Panc1 (cell line): Measurements from ENCODE around the gene AP1B1. TPM values are rescaled to one million over a fixed set of nuclear protein-coding genes. Genes with fewer than 3 reads are reported as not detected.

Experiments used
- ATAC-seq: fragments of 200-7000 bp; cut with Tn5 transposase; 2 replicates; pipeline ENCODE4 v1.9.1; 2020; ENCODE audit warnings: mild to moderate bottlenecking, moderate library complexity
- BruUV-seq: library from RNA; stranded (reverse); fragments of 400-500 nt; replicated peaks from 2 replicates; lab custom pipeline; 2021; lab: Mats Ljungman, UMichigan
- CTCF ChIA-PET: fragments of 300-600 bp; sonication (Branson Sonifier 250); formaldehyde crosslinking; loops from one replicate; lab custom pipeline; 2022; ENCODE audit warnings: antibody characterized with exemption; lab: Charles Lee
- POLR2A ChIA-PET: fragments of 300-600 bp; sonication (Branson Sonifier 250); formaldehyde crosslinking; loops from one replicate; lab custom pipeline; 2022; ENCODE audit warnings: antibody characterized with exemption; lab: Charles Lee
- DNase-seq: peaks from one replicate; pipeline ENCODE4 v3.0.0-alpha.2; 2010; ENCODE audit warnings: low read depth, low spot score
- H3K27ac ChIP-seq: 2 replicates; pipeline ENCODE4 v1.5.1; 2011; ENCODE audit warnings: mild to moderate bottlenecking, low read length, inconsistent platforms
- H3K27me3 ChIP-seq: fragments of 200-500 bp; sonication (Bioruptor generic); 2 replicates; pipeline ENCODE4 v1.6.0; 2014; ENCODE audit warnings: low read length, inconsistent platforms; ENCODE audit not compliant: control insufficient read depth, insufficient read depth
- H3K36me3 ChIP-seq: fragments of 200-500 bp; sonication (Bioruptor generic); 2 replicates; pipeline ENCODE4 v1.5.1; 2014; ENCODE audit warnings: inconsistent platforms, mild to moderate bottlenecking, low read length, moderate library complexity; ENCODE audit not compliant: control insufficient read depth, insufficient read depth
- H3K4me1 ChIP-seq: 2 replicates; pipeline ENCODE4 v1.5.1; 2011; ENCODE audit warnings: inconsistent platforms, mild to moderate bottlenecking, low read length, moderate library complexity; ENCODE audit not compliant: control insufficient read depth, insufficient read depth
- H3K4me3 ChIP-seq, 2 experiments: 2 replicates each; pipeline ENCODE4 v1.5.1; 2011 to 2012; ENCODE audit warnings: low read depth in 2 of 2, low read length in 2 of 2, mild to moderate bottlenecking in 2 of 2, inconsistent platforms in 1 of 2, moderate library complexity in 1 of 2
- H3K9me3 ChIP-seq: fragments of 200-500 bp; sonication (Bioruptor generic); 2 replicates; pipeline ENCODE4 v1.5.1; 2014; ENCODE audit warnings: low read depth, mild to moderate bottlenecking, inconsistent platforms, low read length, moderate library complexity; ENCODE audit not compliant: control insufficient read depth, insufficient read depth
- CTCF ChIP-seq: fragments of 450-650 bp; IDR thresholded peaks from 2 replicates; pipeline ENCODE4 v1.5.1; 2017; ENCODE audit warnings: mild to moderate bottlenecking
- POLR2AphosphoS5 ChIP-seq: IDR thresholded peaks from 2 replicates; pipeline ENCODE4 v1.6.1; 2012; ENCODE audit warnings: mild to moderate bottlenecking, low read depth, low read length, moderate library complexity
- SIN3A ChIP-seq: IDR thresholded peaks from 2 replicates; pipeline ENCODE4 v1.6.1; 2012; ENCODE audit warnings: low read depth, mild to moderate bottlenecking, low read length, moderate library complexity, borderline replicate concordance; ENCODE audit not compliant: insufficient read depth
- TCF7L2 ChIP-seq: IDR thresholded peaks from 2 replicates; pipeline ENCODE4 v1.6.1; 2011; ENCODE audit warnings: mild to moderate bottlenecking, low read depth, low read length, inconsistent platforms
- in situ Hi-C: cut with HindIII; loops from 2 replicates; pipeline ENCODE4 v1.10.0; 2016; ENCODE audit warnings: low sequenced_read_pairs, low pct_unique_long_range_greater_than_20kb
- intact Hi-C: fragments of 100-400 bp; cut with micrococcal nuclease; formaldehyde crosslinking; loops from one replicate; pipeline ENCODE4 v1.10.0; 2022; ENCODE audit not compliant: unreplicated experiment
- total RNA-seq: library from RNA; stranded (reverse); gene quantifications from one replicate; pipeline ENCODE4 v1.2.1, GENCODE V29; 2021; ENCODE audit not compliant: unreplicated experiment
- TF ChIP-seq, protein P1 (sequence below), 2 experiments: IDR thresholded peaks; 2 replicates each; pipeline ENCODE4 v1.6.1; 2011 to 2012; ENCODE audit warnings: low read depth in 2 of 2, control low read depth in 1 of 2, low read length in 1 of 2, mild to moderate bottlenecking in 1 of 2, moderate library complexity in 1 of 2; ENCODE audit not compliant: insufficient read depth in 1 of 2

The AP1B1 gene
- total RNA-seq, 1 experiment from 2014 or later: 48.6 TPM

DNA sequence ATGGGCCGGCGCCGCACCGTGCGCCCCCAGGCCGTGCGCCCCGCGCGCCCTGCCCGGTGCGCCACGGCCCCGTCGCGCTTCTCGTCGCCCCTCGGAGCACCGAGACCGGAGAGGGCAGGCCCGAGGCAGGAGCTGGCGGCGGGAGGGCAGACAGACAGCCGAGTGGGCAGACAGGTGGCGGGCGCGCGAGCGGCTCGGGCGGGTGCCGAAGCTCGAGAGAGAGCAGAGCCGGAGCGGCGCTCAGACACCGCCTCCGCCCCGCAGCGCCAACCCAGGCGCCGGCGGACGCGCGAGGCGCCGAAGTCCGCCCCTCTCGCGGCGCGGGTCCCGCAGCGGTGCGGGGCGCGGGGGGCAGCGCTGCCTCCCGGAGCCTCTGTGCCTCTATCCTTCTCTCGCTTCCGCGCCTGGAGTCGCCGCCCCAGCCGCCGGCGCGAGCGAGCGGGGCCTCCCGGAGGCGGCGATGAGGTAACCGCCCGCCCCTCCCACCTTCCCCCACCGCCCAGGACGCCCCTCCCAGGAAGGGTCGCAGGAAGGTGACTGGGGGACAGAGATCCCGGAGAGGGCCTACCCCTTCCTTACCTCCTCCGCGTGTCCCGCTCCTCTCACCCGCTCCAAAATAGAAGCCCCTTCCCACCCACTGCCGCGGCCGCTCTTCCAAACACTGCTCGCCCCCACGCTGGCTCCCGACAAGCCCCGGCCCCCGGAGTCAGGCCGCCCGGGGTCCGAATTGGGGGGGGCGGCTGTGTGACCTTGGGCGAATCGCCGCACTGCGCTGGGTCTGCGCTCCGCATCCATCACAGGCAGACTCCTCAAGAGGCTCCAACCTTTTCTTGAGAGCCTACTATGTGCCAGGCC is 72.9 kb downstream of the AP1B1 start, which contains the start of gene RASL10A:
RASL10A (minus strand) TSS at position 412 of the 855 bp plus-strand sequence. CDS start 451 bp downstream, outside the sequence.
- TF ChIP-seq CTCF: no peak
- TF ChIP-seq POLR2AphosphoS5: no peak
- TF ChIP-seq, protein P1, sequence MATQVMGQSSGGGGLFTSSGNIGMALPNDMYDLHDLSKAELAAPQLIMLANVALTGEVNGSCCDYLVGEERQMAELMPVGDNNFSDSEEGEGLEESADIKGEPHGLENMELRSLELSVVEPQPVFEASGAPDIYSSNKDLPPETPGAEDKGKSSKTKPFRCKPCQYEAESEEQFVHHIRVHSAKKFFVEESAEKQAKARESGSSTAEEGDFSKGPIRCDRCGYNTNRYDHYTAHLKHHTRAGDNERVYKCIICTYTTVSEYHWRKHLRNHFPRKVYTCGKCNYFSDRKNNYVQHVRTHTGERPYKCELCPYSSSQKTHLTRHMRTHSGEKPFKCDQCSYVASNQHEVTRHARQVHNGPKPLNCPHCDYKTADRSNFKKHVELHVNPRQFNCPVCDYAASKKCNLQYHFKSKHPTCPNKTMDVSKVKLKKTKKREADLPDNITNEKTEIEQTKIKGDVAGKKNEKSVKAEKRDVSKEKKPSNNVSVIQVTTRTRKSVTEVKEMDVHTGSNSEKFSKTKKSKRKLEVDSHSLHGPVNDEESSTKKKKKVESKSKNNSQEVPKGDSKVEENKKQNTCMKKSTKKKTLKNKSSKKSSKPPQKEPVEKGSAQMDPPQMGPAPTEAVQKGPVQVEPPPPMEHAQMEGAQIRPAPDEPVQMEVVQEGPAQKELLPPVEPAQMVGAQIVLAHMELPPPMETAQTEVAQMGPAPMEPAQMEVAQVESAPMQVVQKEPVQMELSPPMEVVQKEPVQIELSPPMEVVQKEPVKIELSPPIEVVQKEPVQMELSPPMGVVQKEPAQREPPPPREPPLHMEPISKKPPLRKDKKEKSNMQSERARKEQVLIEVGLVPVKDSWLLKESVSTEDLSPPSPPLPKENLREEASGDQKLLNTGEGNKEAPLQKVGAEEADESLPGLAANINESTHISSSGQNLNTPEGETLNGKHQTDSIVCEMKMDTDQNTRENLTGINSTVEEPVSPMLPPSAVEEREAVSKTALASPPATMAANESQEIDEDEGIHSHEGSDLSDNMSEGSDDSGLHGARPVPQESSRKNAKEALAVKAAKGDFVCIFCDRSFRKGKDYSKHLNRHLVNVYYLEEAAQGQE (IDR thresholded peaks at IDR 0.05; ENCODE audit: insufficient read depth in 1 of 2, low read depth in 2 of 2, low read length in 1 of 2): no peak
- TF ChIP-seq TCF7L2: no peak
- TF ChIP-seq SIN3A: no peak
- Histone ChIP-seq H3K27ac (no peak within 1 kb of the TSS), H3K27me3 (no peaks in the 10 kb centered on the region), H3K4me3 (peak within 1 kb of the TSS; percentile 36 to 38), H3K36me3 (no peaks in the 10 kb centered on the region), H3K9me3 (no peaks in the 10 kb centered on the region), H3K4me1 (peaks cover 4% of the 10 kb centered on the region; the same call in 1 of the 2 replicates)
- intact Hi-C loops: no loop called here
- no TSS peak for BruUV-seq
- in situ Hi-C loops: no loop called here
- ChIA-PET CTCF (no interaction called here), POLR2A (no interaction called here)
- ATAC-seq: peak; percentile 27; the same call in 1 of the 2 replicates
- no peak for DNase-seq

- ChIA-PET CTCF (no interaction called here), POLR2A (no interaction called here)
- no peaks in the 10 kb centered on the region for H3K9me3 ChIP-seq
- in situ Hi-C loops (no loop called here), intact Hi-C loops (no loop called here)
- no peaks in the 10 kb centered on the region for H3K27me3 ChIP-seq
- peak overlapping the region; percentile 36 to 38 for H3K4me3 ChIP-seq
- no peak for DNase-seq
- no peaks in the 10 kb centered on the region for H3K36me3 ChIP-seq
- no peak for TF ChIP-seq TCF7L2
- TF ChIP-seq, protein P1 (IDR thresholded peaks at IDR 0.05; ENCODE audit: insufficient read depth in 1 of 2, low read depth in 2 of 2, low read length in 1 of 2): no peak
- TF ChIP-seq SIN3A: no peak
- no peak for TF ChIP-seq CTCF
- no peak for TF ChIP-seq POLR2AphosphoS5
- peaks cover 6% of the 10 kb centered on the region for H3K4me1 ChIP-seq
- no peak overlapping the region for H3K27ac ChIP-seq
- ATAC-seq: peak; percentile 50
- BruUV-seq: no TSS peak
These were observed 73.7 kb downstream of the AP1B1 start for GRCh38 chr22:29314537-29315285.
